ENCODE measurements around the gene C19orf33. TPM values are rescaled to one million over a fixed set of nuclear protein-coding genes. Genes with fewer than 3 reads are reported as not detected.

Gene C19orf33
- total RNA-seq, 1 donor: not detected

DNA sequence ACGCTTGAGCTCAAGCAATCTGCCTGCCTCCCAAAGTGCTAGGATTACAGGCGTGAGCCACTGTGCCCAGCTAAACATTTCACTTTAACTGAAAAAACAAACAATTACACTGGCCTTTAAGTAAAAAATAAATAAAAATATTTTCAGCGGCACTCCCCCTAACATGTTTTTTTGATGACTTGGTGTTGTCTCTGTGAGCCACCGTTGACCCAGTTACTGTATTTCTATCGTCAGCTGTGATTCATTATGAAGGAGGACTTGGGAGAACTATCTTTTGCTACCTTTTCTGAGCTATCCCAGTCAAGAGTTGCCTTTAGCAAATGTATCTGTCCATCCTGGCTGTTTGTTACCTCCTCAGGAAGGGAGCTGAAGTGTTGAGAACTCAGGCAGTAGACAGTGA, 18.5 kb upstream of the C19orf33 start:
- Histone ChIP-seq H4K20me1 (ENCODE audit: insufficient read depth, low read length) (no peaks in the 10 kb centered on the region), H3K36me3 (ENCODE audit: insufficient read depth, low read length) (no peaks in the 10 kb centered on the region), H2AFZ (ENCODE audit: low read length) (peak overlapping the region; percentile 71), H3K4me2 (ENCODE audit: insufficient read depth, low read length) (peak overlapping the region; percentile 38), H3K79me2 (ENCODE audit: insufficient read depth, low read length) (no peaks in the 10 kb centered on the region), H3K4me1 (ENCODE audit: insufficient read depth, low read length) (peaks cover 18% of the 10 kb centered on the region), H3K27me3 (ENCODE audit: insufficient read depth, low read length) (no peaks in the 10 kb centered on the region), H3K27ac (ENCODE audit: low read depth, low read length) (peak overlapping the region; percentile 20), H3K4me3 (ENCODE audit: insufficient read depth, low read length) (no peak overlapping the region), H3K9me3 (ENCODE audit: low read depth, low read length) (no peaks in the 10 kb centered on the region)
- peak; percentile 95 for DNase-seq (ENCODE audit: insufficient read length, low spot score, missing footprints)
- no peak for TF ChIP-seq CTCF (IDR thresholded peaks at IDR 0.05; ENCODE audit: extremely low read depth, low read depth, low read length)

GRCh38 chr19:38287604-38288003, 16.4 kb upstream of the C19orf33 start:
- peak overlapping the region; percentile 20 for H2AFZ ChIP-seq (ENCODE audit: low read length)

DNA sequence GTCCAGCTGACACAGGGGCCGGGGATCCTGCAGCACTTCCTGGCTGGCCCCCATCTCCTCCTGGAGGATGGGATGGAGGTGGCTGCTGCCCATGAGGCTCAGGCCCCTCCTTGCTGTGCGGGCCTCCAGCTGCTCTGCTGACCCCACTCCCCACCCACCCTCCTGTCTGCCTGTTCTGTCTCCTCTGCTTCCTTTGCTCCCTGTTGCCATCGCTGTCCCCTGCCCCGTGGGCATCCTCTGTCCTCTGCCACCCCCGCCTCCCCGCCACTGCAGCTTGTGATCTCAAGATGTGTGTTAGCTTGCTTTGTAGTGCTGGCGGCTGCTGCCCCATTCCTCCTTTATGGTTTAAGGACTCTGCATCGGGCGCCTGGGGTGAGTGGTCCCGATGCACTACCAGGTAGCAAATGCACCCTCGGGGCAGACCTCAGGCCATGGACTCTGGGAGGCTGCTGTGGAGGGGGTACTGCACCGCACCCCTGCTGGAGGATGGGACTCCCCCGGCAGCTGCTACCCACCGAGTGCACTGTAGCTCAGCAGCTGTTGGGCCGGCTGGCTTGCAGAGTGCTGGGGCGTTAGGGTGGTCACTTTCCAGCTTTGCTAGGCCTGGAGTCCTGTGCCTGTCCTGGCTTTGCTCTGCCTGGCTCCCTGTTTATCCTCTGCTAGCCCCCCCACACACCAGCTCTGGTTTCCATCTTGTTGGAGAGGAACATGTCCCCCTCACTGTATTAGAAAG, 15.8 kb upstream of the C19orf33 start:
- Histone ChIP-seq H3K36me3 (ENCODE audit: insufficient read depth, low read length) (no peaks in the 10 kb centered on the region), H3K4me3 (ENCODE audit: insufficient read depth, low read length) (no peak overlapping the region), H3K4me2 (ENCODE audit: insufficient read depth, low read length) (no peak overlapping the region), H4K20me1 (ENCODE audit: insufficient read depth, low read length) (no peaks in the 10 kb centered on the region), H2AFZ (ENCODE audit: low read length) (no peak overlapping the region), H3K9me3 (ENCODE audit: low read depth, low read length) (no peaks in the 10 kb centered on the region), H3K27me3 (ENCODE audit: insufficient read depth, low read length) (no peaks in the 10 kb centered on the region), H3K27ac (ENCODE audit: low read depth, low read length) (no peak overlapping the region), H3K79me2 (ENCODE audit: insufficient read depth, low read length) (no peaks in the 10 kb centered on the region), H3K4me1 (ENCODE audit: insufficient read depth, low read length) (peaks cover 24% of the 10 kb centered on the region)
- TF ChIP-seq CTCF (IDR thresholded peaks at IDR 0.05; ENCODE audit: extremely low read depth, low read depth, low read length): no peak
- DNase-seq (ENCODE audit: insufficient read length, low spot score, missing footprints): peak; percentile 35

More at GRCh38 chr19:38287604-38288003, 16.4 kb upstream of the C19orf33 start:
- DNase-seq (ENCODE audit: insufficient read length, low spot score, missing footprints): no peak
- Histone ChIP-seq H3K27ac (ENCODE audit: low read depth, low read length) (no peak overlapping the region), H3K9me3 (ENCODE audit: low read depth, low read length) (no peaks in the 10 kb centered on the region), H3K4me2 (ENCODE audit: insufficient read depth, low read length) (no peak overlapping the region), H3K79me2 (ENCODE audit: insufficient read depth, low read length) (no peaks in the 10 kb centered on the region), H3K4me1 (ENCODE audit: insufficient read depth, low read length) (peaks cover 24% of the 10 kb centered on the region), H4K20me1 (ENCODE audit: insufficient read depth, low read length) (no peaks in the 10 kb centered on the region), H3K36me3 (ENCODE audit: insufficient read depth, low read length) (no peaks in the 10 kb centered on the region), H3K4me3 (ENCODE audit: insufficient read depth, low read length) (no peak overlapping the region), H3K27me3 (ENCODE audit: insufficient read depth, low read length) (no peaks in the 10 kb centered on the region)
- no peak for TF ChIP-seq CTCF (IDR thresholded peaks at IDR 0.05; ENCODE audit: extremely low read depth, low read depth, low read length)

DNA sequence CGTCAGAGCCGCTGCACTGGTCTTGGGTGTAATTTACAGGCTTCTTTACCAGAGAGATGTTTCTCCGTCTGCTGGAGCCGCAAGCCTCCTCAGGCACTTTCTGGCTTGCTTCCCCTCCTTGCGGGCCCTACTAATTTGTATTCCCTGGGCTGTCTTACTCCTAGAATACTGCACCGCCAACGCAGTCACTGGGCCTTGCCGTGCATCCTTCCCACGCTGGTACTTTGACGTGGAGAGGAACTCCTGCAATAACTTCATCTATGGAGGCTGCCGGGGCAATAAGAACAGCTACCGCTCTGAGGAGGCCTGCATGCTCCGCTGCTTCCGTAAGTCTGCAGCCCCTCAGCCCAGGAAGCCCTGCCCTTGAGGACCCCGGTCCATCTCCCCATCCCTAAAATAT, 14.1 kb upstream of the C19orf33 start:
- Histone ChIP-seq H3K79me2 (ENCODE audit: insufficient read depth, low read length) (no peaks in the 10 kb centered on the region), H3K4me1 (ENCODE audit: insufficient read depth, low read length) (peaks cover 24% of the 10 kb centered on the region), H3K9me3 (ENCODE audit: low read depth, low read length) (no peaks in the 10 kb centered on the region), H3K27ac (ENCODE audit: low read depth, low read length) (peak overlapping the region; percentile 78), H3K4me2 (ENCODE audit: insufficient read depth, low read length) (no peak overlapping the region), H3K4me3 (ENCODE audit: insufficient read depth, low read length) (no peak overlapping the region), H3K36me3 (ENCODE audit: insufficient read depth, low read length) (no peaks in the 10 kb centered on the region), H4K20me1 (ENCODE audit: insufficient read depth, low read length) (no peaks in the 10 kb centered on the region), H3K27me3 (ENCODE audit: insufficient read depth, low read length) (no peaks in the 10 kb centered on the region), H2AFZ (ENCODE audit: low read length) (no peak overlapping the region)
- TF ChIP-seq CTCF (IDR thresholded peaks at IDR 0.05; ENCODE audit: extremely low read depth, low read depth, low read length): no peak
- DNase-seq (ENCODE audit: insufficient read length, low spot score, missing footprints): no peak
